Psoas muscle (tissue), 8 donors: ENCODE measurements around the gene PALD1. TPM values are rescaled to one million over a fixed set of nuclear protein-coding genes. Genes with fewer than 3 reads are reported as not detected.

Experiments used
- ATAC-seq, 4 donors: fragments of 200-7000 bp; cut with Tn5 transposase; one replicate each; pipeline ENCODE4 v1.9.1; 2020; ENCODE audit warnings: moderate library complexity in 3 of 4, mild to moderate bottlenecking in 2 of 4
- DNase-seq, 2 donors: peaks; one replicate each; pipeline ENCODE4 v3.0.0-alpha.2; 2020
- H3K27ac ChIP-seq: fragments of 200-600 bp; one replicate; pipeline ENCODE4 v1.8.0; 2022
- H3K27me3 ChIP-seq, 3 donors: fragments of 200-600 bp in 1 of 3; one replicate each; pipeline versions ENCODE4 v1.6.1 to v1.8.0; 2013 to 2022; ENCODE audit warnings: low read length in 2 of 3, mild to moderate bottlenecking in 2 of 3, moderate library complexity in 1 of 3; ENCODE audit not compliant: insufficient read depth in 3 of 3
- H3K36me3 ChIP-seq, 2 donors: fragments of 200-600 bp in 1 of 2; one replicate each; pipeline versions ENCODE4 v1.6.1 to v1.8.0; 2013 to 2022; ENCODE audit warnings: low read depth in 1 of 2, mild to moderate bottlenecking in 1 of 2, moderate library complexity in 1 of 2; ENCODE audit not compliant: insufficient read depth in 1 of 2
- H3K4me1 ChIP-seq: fragments of 200-600 bp; one replicate; pipeline ENCODE4 v1.8.0; 2022
- H3K4me3 ChIP-seq: fragments of 200-600 bp; one replicate; pipeline ENCODE4 v1.8.0; 2022; ENCODE audit warnings: mild to moderate bottlenecking
- H3K9me3 ChIP-seq: fragments of 200-600 bp; one replicate; pipeline ENCODE4 v1.8.0; 2022
- CTCF ChIP-seq: fragments of 200-600 bp; IDR thresholded peaks from one replicate; pipeline ENCODE4 v1.8.0; 2022; ENCODE audit warnings: antibody characterized with exemption
- WGBS, 3 donors: extraction: QIAGEN DNeasy Blood & Tissue Kit; methylation state at CpG; one replicate each; pipeline versions ENCODE4 v1.1.6 to v1.1.7; 2013; 5-methylcytosine and 5-hydroxymethylcytosine counted together
- intact Hi-C, 2 donors: fragments of 100-400 bp; cut with DNase I; formaldehyde crosslinking; loops; one replicate each; pipeline versions ENCODE4 v1.11.0 to v1.14.2; 2022
- polyA plus RNA-seq, 3 donors: library from polyadenylated mRNA; stranded (reverse); fragments of 200-250 nt; gene quantifications; one replicate each; pipeline ENCODE4 v1.2.3, GENCODE V29; 2013
- total RNA-seq, 4 donors: library from RNA; stranded (reverse); fragmentation: NEBNext Ultra II Directional in 2 of 4; extraction: Animal tissue kit (Norgen Biotek cat#: 25700) in 2 of 4; gene quantifications; one replicate each; pipeline versions ENCODE4 v1.2.1 to v1.2.4, GENCODE V29; 2021 to 2023
- donor health status: healthy with polysubstance abuse.
- donor health status: DM: no; HTN: no; CAD: no; lungs with moderate emphysema.
- donor health status: Bipolar disorder and iron deficiency.
- donor health status: healthy.
- donor health status: DM: yes; HTN: yes; CAD: no.
- donor health status: DM: no; HTN: no; CAD: no.
- donor health status: DM: no; HTN: no; CAD: no.
- donor health status: DM: yes; HTN: yes; CAD: no.

Gene PALD1
- total and polyA plus RNA-seq, 7 donors, result 1.0 to 4.0 (median 2.8) TPM

GRCh38 chr10:70504521-70505358 is 26.2 kb downstream of the PALD1 start:
- no peak overlapping the region for H3K27ac ChIP-seq
- ATAC-seq (no peak), DNase-seq (no peak)
- H3K36me3 ChIP-seq, result no peaks in the 10 kb centered on the region
- no peaks in the 10 kb centered on the region for H3K27me3 ChIP-seq
- H3K9me3 ChIP-seq, result no peaks in the 10 kb centered on the region
- peaks cover 27% of the 10 kb centered on the region for H3K4me1 ChIP-seq
- no peak for TF ChIP-seq CTCF
- WGBS, 3 donors, result 53 to 73% (median 57%) methylated on average over 12 of the region's 12 CpGs
- intact Hi-C loops, result no loop called here
- H3K4me3 ChIP-seq, result no peak overlapping the region

GRCh38 chr10:70505908-70506307 is 27.3 kb downstream of the PALD1 start:
- no peaks in the 10 kb centered on the region for H3K36me3 ChIP-seq
- no peak for DNase-seq
- H3K27ac ChIP-seq, result no peak overlapping the region
- peaks cover 38% of the 10 kb centered on the region for H3K4me1 ChIP-seq
- no peaks in the 10 kb centered on the region for H3K27me3 ChIP-seq
- H3K4me3 ChIP-seq, result no peak overlapping the region
- H3K9me3 ChIP-seq, result no peaks in the 10 kb centered on the region
- no peak for TF ChIP-seq CTCF
- intact Hi-C loops, result no loop called here
- 79 to 90% (median 84%) methylated on average over 9 of the region's 9 CpGs for WGBS, 3 donors
- ATAC-seq, result no peak

DNA sequence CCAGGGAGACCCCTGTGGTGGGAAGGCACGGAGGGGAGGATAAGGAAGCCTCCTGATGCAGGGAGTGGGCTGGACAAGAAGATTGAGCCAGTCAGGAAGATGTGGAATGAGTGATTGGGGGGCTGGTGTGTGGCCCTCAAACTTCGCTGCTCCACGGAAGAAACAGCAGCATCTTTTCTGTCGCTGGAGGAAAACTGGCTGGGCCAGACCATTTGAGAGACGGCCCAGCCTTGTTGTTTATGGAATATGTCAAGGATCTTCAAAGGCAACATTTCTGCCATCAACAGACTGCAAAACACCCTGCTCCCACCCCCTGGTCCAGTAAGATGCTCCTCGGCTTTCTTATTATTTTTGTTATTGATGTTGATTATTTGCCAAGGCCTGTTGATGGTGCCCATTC is 29.4 kb downstream of the PALD1 start:
- Histone ChIP-seq H3K4me3 (no peak overlapping the region), H3K27me3 (no peaks in the 10 kb centered on the region), H3K4me1 (peaks cover 51% of the 10 kb centered on the region), H3K27ac (no peak overlapping the region), H3K36me3 (no peaks in the 10 kb centered on the region), H3K9me3 (no peaks in the 10 kb centered on the region)
- no peak for DNase-seq
- WGBS, 3 donors, result 73 to 87% (median 75%) methylated on average over 6 of the region's 6 CpGs
- intact Hi-C loops, result no loop called here
- no peak for TF ChIP-seq CTCF
- ATAC-seq, result no peak

DNA sequence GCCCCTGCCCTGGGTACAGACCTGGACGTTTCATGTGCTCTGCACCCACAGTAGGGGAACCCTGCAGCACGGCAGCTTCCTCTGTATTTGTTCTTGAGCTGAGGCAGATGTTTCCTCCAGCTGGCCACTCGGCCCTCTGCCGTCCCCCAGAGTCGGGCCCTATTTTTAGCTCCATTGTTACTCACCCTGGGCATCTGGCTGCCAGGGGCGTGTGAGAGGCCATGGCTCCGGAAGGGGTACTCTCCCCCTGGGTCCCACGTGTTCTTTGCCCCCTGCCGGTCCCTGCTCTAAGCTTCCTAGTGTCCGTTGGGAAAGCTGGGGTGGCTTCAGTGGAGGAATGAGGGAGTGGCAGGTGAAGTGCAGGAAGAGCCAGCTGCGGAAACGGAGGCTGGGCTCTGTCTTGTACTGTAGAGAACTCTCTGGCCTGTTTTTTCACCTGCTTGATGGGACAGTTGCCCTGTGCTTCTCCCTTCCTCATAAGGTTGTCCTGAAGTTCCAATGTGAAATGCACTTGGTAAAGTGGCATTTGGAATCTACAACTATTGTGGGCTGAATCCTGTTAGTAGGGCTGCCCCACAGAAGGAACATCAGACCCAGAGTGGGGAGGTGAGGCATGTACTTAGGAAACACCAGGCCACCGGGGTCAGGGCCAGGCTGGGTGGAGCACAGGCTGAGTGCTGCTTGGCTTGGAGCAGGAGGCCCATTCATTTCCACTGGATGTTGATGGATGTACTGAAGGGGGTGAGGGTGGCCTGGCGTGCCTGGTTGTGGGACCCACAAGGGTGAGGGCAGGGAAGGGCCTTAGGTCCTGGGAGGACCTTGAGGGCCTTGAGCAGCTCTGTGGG is 30.6 kb downstream of the PALD1 start:
- H3K27ac ChIP-seq, result peak overlapping the region; percentile 69
- ATAC-seq (peak; percentile 78 to 94 (median 85)), DNase-seq (peak; percentile 60 to 80)
- peak overlapping the region; percentile 25 for H3K4me3 ChIP-seq
- intact Hi-C loops, result no loop called here
- no peak for TF ChIP-seq CTCF
- no peaks in the 10 kb centered on the region for H3K9me3 ChIP-seq
- no peaks in the 10 kb centered on the region for H3K36me3 ChIP-seq
- 20 to 24% (median 21%) methylated on average over 13 to 14 of the region's 14 CpGs for WGBS, 3 donors
- peaks cover 45% of the 10 kb centered on the region for H3K4me1 ChIP-seq
- no peaks in the 10 kb centered on the region for H3K27me3 ChIP-seq
